Measurements from ENCODE around the gene YY1.

DNA sequence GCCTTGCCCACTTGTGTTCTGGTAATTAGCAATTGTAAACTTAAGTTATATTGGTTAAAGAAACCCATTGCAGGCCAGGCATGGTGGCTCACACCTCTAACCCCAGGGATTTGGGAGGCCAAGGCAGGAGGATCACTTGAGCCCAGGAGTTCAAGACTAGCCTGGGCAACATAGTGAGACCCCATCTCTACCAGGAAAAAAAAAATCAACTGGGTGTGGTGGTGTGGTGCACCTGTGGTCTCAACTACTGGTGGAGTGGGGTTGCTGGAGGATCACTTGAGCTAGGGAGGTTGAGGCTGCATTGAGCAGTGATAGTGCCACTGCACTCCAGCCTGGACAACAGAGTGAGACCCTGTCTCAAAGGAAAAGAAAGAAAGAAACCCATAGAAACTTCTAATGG lies 13.7 kb downstream of the YY1 start:
- no peak for TF ChIP-seq POLR2A (IDR thresholded peaks at IDR 0.05; ENCODE audit: extremely low read depth, insufficient read length)
- TF ChIP-seq, protein P1, sequence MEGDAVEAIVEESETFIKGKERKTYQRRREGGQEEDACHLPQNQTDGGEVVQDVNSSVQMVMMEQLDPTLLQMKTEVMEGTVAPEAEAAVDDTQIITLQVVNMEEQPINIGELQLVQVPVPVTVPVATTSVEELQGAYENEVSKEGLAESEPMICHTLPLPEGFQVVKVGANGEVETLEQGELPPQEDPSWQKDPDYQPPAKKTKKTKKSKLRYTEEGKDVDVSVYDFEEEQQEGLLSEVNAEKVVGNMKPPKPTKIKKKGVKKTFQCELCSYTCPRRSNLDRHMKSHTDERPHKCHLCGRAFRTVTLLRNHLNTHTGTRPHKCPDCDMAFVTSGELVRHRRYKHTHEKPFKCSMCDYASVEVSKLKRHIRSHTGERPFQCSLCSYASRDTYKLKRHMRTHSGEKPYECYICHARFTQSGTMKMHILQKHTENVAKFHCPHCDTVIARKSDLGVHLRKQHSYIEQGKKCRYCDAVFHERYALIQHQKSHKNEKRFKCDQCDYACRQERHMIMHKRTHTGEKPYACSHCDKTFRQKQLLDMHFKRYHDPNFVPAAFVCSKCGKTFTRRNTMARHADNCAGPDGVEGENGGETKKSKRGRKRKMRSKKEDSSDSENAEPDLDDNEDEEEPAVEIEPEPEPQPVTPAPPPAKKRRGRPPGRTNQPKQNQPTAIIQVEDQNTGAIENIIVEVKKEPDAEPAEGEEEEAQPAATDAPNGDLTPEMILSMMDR (IDR thresholded peaks at IDR 0.05; ENCODE audit: low read depth, low read length): no peak
